ENCODE results near the gene CSF1.

CSF1 gene

DNA sequence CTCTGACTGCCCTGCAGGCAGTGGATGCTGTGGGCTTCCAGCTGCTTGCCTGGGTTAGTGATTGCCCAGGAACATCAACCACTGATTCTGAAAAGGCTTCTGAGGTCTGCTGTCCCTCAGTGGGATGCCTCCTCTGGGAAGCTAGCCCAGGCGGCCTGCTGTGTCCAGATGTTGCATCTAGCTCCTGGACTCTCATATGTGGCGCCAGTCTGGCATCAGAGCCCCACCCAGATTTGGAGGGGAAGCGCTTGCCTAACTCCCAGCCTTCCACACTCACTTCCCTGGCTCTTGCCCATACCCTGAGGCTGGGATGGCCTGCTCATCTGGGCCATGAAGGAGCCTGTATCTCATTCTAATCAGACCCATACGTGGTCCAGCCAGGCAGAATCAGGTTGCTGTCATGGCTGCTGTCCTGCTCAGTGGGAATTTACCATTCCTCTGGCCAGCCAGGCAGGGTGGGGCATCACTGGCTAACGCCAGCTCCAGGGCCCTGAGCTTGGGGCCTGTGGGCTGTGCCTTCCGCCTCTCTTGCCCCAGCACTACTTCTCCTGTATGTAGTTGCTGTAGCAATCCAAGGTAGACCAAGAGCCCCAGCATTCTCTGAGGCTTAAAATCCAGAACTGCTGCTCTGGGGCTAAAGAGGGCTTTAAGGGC lies 4.1 kb downstream of the CSF1 start:
- DNase-seq (ENCODE audit: low spot score) (no peak), ATAC-seq (ENCODE audit: low read depth) (no peak)
- Histone ChIP-seq H3K27me3 (ENCODE audit: insufficient read depth, poor library complexity, severe bottlenecking) (no peaks in the 10 kb centered on the region), H3K36me3 (ENCODE audit: low read depth) (peaks cover 9% of the 10 kb centered on the region; the same call in 1 of the 2 replicates), H3K9me3 (ENCODE audit: severe bottlenecking) (no peaks in the 10 kb centered on the region), H3K4me1 (ENCODE audit: insufficient read depth, poor library complexity, severe bottlenecking) (peaks cover 11% of the 10 kb centered on the region), H3K27ac (ENCODE audit: poor library complexity, severe bottlenecking) (no peak overlapping the region), H3K4me3 (ENCODE audit: severe bottlenecking) (no peak overlapping the region)
- TF ChIP-seq, protein P1, sequence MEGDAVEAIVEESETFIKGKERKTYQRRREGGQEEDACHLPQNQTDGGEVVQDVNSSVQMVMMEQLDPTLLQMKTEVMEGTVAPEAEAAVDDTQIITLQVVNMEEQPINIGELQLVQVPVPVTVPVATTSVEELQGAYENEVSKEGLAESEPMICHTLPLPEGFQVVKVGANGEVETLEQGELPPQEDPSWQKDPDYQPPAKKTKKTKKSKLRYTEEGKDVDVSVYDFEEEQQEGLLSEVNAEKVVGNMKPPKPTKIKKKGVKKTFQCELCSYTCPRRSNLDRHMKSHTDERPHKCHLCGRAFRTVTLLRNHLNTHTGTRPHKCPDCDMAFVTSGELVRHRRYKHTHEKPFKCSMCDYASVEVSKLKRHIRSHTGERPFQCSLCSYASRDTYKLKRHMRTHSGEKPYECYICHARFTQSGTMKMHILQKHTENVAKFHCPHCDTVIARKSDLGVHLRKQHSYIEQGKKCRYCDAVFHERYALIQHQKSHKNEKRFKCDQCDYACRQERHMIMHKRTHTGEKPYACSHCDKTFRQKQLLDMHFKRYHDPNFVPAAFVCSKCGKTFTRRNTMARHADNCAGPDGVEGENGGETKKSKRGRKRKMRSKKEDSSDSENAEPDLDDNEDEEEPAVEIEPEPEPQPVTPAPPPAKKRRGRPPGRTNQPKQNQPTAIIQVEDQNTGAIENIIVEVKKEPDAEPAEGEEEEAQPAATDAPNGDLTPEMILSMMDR (IDR thresholded peaks at IDR 0.05; ENCODE audit: poor library complexity, severe bottlenecking): no peak

DNA sequence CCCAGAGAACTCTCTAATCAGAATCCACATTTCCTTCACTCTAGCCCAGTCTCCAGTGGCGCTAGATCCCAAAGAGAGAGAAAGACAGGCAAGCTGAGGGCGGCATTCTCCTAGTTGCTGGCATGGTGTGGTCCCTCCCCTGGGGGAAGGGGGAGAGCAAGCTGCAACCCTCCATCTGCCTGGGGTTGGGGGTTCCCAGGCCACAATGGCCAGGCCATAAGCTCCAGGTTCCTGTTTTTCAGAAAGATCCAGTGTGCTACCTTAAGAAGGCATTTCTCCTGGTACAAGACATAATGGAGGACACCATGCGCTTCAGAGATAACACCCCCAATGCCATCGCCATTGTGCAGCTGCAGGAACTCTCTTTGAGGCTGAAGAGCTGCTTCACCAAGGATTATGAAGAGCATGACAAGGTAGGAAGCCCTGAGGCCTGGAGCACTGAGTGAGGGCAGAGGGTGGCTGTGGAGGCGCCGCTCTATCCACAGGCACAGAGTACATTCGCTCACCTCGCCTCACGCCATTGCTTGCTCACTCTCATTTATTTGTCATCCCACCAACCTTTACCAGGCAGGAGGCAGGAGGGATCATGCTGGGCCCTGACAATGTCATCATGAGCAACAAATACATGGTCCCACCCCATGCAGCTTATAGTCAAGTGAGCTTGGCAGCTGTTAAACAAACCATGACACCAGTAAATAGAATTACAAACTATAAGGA lies 6.6 kb downstream of the CSF1 start:
- H3K27me3 ChIP-seq (ENCODE audit: insufficient read depth, poor library complexity, severe bottlenecking): no peaks in the 10 kb centered on the region
- TF ChIP-seq, protein P1 (IDR thresholded peaks at IDR 0.05; ENCODE audit: poor library complexity, severe bottlenecking): no peak
- no peaks in the 10 kb centered on the region for H3K4me1 ChIP-seq (ENCODE audit: insufficient read depth, poor library complexity, severe bottlenecking)
- H3K27ac ChIP-seq (ENCODE audit: poor library complexity, severe bottlenecking): no peak overlapping the region
- ATAC-seq (ENCODE audit: low read depth): no peak
- peaks cover 12% of the 10 kb centered on the region; the same call in 1 of the 2 replicates for H3K36me3 ChIP-seq (ENCODE audit: low read depth)
- no peak for DNase-seq (ENCODE audit: low spot score)
- H3K9me3 ChIP-seq (ENCODE audit: severe bottlenecking): no peaks in the 10 kb centered on the region
- H3K4me3 ChIP-seq (ENCODE audit: severe bottlenecking): no peak overlapping the region

DNA sequence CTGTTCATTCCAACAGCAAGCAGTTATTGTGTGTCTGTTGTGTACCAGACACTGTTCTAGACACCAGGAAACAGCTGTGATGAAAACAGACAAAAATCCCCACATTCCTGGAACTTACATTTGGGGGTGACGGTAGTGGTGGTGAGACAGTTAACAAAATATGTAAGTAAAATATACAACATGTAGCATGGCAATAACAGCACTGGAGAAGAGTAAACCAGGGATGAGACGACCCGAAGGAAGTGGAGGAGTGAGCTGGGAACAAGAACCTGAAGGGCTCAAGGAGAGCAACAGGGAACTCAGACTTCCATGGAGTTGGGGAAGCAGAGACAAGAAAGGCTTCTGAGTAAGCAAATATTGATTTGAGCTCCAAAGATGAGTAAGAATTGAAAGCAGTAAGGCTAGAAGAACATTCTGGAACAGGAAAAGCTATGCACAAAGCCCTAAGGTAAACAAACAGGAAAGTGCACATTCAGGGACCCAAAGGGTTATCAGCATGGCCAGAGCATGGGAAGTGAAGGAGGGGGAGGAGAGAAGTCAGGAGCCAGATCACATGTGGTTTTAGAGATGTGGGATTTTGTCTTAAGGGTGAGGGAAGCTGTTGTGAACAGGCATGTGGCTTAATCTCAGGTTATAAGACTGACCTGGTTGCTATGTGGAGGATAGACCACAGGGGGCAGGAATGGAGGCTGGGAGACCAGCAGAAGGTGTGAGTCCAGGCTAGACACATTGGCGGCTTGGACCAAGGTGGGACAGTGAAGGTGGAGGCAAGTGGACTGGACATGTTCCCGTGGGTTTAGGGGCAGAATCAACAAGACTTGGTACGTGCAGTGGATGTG lies 7.3 kb downstream of the CSF1 start:
- Histone ChIP-seq H3K27me3 (ENCODE audit: insufficient read depth, poor library complexity, severe bottlenecking) (no peaks in the 10 kb centered on the region), H3K4me1 (ENCODE audit: insufficient read depth, poor library complexity, severe bottlenecking) (no peaks in the 10 kb centered on the region), H3K36me3 (ENCODE audit: low read depth) (peaks cover 14% of the 10 kb centered on the region; the same call in 1 of the 2 replicates), H3K9me3 (ENCODE audit: severe bottlenecking) (no peaks in the 10 kb centered on the region), H3K4me3 (ENCODE audit: severe bottlenecking) (no peak overlapping the region), H3K27ac (ENCODE audit: poor library complexity, severe bottlenecking) (no peak overlapping the region)
- TF ChIP-seq, protein P1 (IDR thresholded peaks at IDR 0.05; ENCODE audit: poor library complexity, severe bottlenecking): no peak
- ATAC-seq (ENCODE audit: low read depth) (no peak), DNase-seq (ENCODE audit: low spot score) (no peak)

DNA sequence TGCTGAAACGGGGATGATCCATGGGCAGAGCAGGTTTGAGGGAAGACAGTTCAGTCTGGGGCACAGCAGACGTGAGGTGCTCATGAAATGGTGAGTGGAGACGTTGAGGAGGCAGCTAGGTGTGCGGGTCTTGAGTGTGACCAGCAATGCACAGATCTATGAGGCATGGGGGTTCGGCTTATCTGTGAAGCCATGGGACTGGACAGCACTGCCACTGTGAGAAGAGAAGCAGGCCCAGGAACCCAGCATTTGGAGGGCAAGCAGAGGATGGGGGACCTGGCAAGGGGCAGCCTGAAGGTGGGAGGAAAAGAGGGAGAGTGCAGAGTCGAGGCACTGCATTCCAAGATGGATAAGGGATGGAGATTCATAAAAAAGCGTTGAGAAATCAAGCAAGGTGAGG lies 8.0 kb downstream of the CSF1 start:
- TF ChIP-seq, protein P1 (IDR thresholded peaks at IDR 0.05; ENCODE audit: poor library complexity, severe bottlenecking): no peak
- Histone ChIP-seq H3K27ac (ENCODE audit: poor library complexity, severe bottlenecking) (no peak overlapping the region), H3K36me3 (ENCODE audit: low read depth) (peaks cover 15% of the 10 kb centered on the region; the same call in 1 of the 2 replicates)

More for the DNA sequence above, 8.0 kb downstream of the CSF1 start:
- DNase-seq (ENCODE audit: low spot score) (no peak), ATAC-seq (ENCODE audit: low read depth) (no peak)
- Histone ChIP-seq H3K4me3 (ENCODE audit: severe bottlenecking) (no peak overlapping the region), H3K4me1 (ENCODE audit: insufficient read depth, poor library complexity, severe bottlenecking) (no peaks in the 10 kb centered on the region), H3K27me3 (ENCODE audit: insufficient read depth, poor library complexity, severe bottlenecking) (no peaks in the 10 kb centered on the region), H3K9me3 (ENCODE audit: severe bottlenecking) (no peaks in the 10 kb centered on the region)

All from RWPE2 (cell line).